Endothelial cell of umbilical vein (primary cell): ENCODE data around the gene THEM5. TPM values are rescaled to one million over a fixed set of nuclear protein-coding genes. Genes with fewer than 3 reads are reported as not detected.

Experiments used
- BruUV-seq: library from RNA; stranded (reverse); fragments of 400-500 nt; replicated peaks from 2 replicates; lab custom pipeline; 2021; lab: Mats Ljungman, UMichigan
- CTCF ChIA-PET: fragments of 300-600, 350-600 bp; sonication (Branson Sonifier 250); formaldehyde crosslinking; loops from one replicate; lab custom pipeline; 2021; ENCODE audit warnings: antibody characterized with exemption, inconsistent platforms; lab: Charles Lee
- POLR2A ChIA-PET: fragments of 300-600, 350-600 bp; sonication (Branson Sonifier 250); formaldehyde crosslinking; loops from one replicate; lab custom pipeline; 2021; ENCODE audit warnings: antibody characterized with exemption, inconsistent platforms; lab: Charles Lee
- DNase-seq: peaks from one replicate; pipeline ENCODE4 v3.0.0-alpha.2; 2011; ENCODE audit warnings: low read depth, low spot score
- FAIRE-seq: peaks from 2 replicates; lab custom pipeline; 2011; peaks lifted over from hg19 to GRCh38; lab: Jason Lieb, UNC
- H2AFZ ChIP-seq: 2 replicates; pipeline ENCODE4 v1.6.0; 2012; ENCODE audit warnings: low read depth, low read length, control low read depth, inconsistent platforms
- H3K27ac ChIP-seq: 2 replicates; pipeline ENCODE4 v1.5.1; 2011; ENCODE audit warnings: low read depth, mild to moderate bottlenecking, control low read depth, low read length, moderate library complexity; ENCODE audit not compliant: insufficient read depth
- H3K27me3 ChIP-seq, 2 experiments: 2 replicates each; pipeline versions ENCODE4 v1.6.0 to v1.6.1; 2011; ENCODE audit warnings: low read length in 2 of 2, mixed read lengths in 1 of 2; ENCODE audit not compliant: control insufficient read depth in 2 of 2, insufficient read depth in 2 of 2
- H3K36me3 ChIP-seq, 2 experiments: 2 replicates in 1 of 2; 3 replicates in 1 of 2; pipeline ENCODE4 v1.5.1; 2011; ENCODE audit warnings: low read length in 2 of 2, mild to moderate bottlenecking in 1 of 2, moderate library complexity in 1 of 2; ENCODE audit not compliant: control insufficient read depth in 2 of 2, insufficient read depth in 2 of 2; ENCODE audit errors: extremely low read depth in 1 of 2
- H3K4me1 ChIP-seq: 3 replicates; pipeline ENCODE4 v1.5.1; 2011; ENCODE audit warnings: mild to moderate bottlenecking, low read length; ENCODE audit not compliant: control insufficient read depth, insufficient read depth; ENCODE audit errors: extremely low read depth
- H3K4me2 ChIP-seq: 2 replicates; pipeline ENCODE4 v1.6.1; 2011; ENCODE audit warnings: low read length, control low read depth, mixed read lengths; ENCODE audit not compliant: insufficient read depth
- H3K4me3 ChIP-seq, 3 experiments: fragments of 200-600 bp in 1 of 3; sonication (generic), shearing (Covaris generic) in 1 of 3; replicated peaks in 1 of 3; 2 replicates each; pipeline ENCODE4 v1.5.1; 2011 to 2016; ENCODE audit warnings: control low read depth in 3 of 3, low read length in 3 of 3, mild to moderate bottlenecking in 2 of 3, inconsistent platforms in 1 of 3, low read depth in 1 of 3, moderate library complexity in 1 of 3; ENCODE audit not compliant: insufficient read depth in 1 of 3
- H3K79me2 ChIP-seq: 2 replicates; pipeline ENCODE4 v1.6.0; 2012; ENCODE audit warnings: low read length, inconsistent platforms; ENCODE audit not compliant: control insufficient read depth, insufficient read depth
- H3K9ac ChIP-seq: replicated peaks from 2 replicates; pipeline ENCODE3; 2011; ENCODE audit warnings: low read length, control low read depth; ENCODE audit not compliant: insufficient read depth; ENCODE audit errors: extremely low read depth
- H3K9me1 ChIP-seq: replicated peaks from 3 replicates; pipeline ENCODE4 v1.6.0; 2011; ENCODE audit warnings: mild to moderate bottlenecking, low read length; ENCODE audit not compliant: control insufficient read depth, insufficient read depth; ENCODE audit errors: extremely low read depth
- H3K9me3 ChIP-seq: replicated peaks from 2 replicates; pipeline ENCODE4 v1.5.1; 2012; ENCODE audit warnings: low read length, inconsistent platforms; ENCODE audit not compliant: control insufficient read depth, insufficient read depth
- H4K20me1 ChIP-seq: replicated peaks from 2 replicates; pipeline ENCODE3; 2011; ENCODE audit warnings: mild to moderate bottlenecking, low read length; ENCODE audit not compliant: control insufficient read depth, insufficient read depth; ENCODE audit errors: extremely low read depth
- EZH2 ChIP-seq: IDR thresholded peaks from 2 replicates; pipeline ENCODE4 v1.6.1; 2012; ENCODE audit warnings: borderline replicate concordance, low read depth, mild to moderate bottlenecking, moderate library complexity, low read length, inconsistent platforms; ENCODE audit not compliant: severe bottlenecking
- FOS ChIP-seq: IDR thresholded peaks from 2 replicates; pipeline ENCODE4 v1.6.1; 2011; ENCODE audit warnings: mild to moderate bottlenecking, low read length, moderate library complexity, borderline replicate concordance; ENCODE audit not compliant: insufficient read depth
- GATA2 ChIP-seq: IDR thresholded peaks from 2 replicates; pipeline ENCODE4 v1.7.0; 2011; ENCODE audit warnings: low read depth, mild to moderate bottlenecking, moderate library complexity, mixed read lengths, low read length; ENCODE audit not compliant: insufficient read length, insufficient read depth
- JUN ChIP-seq: IDR thresholded peaks from 2 replicates; pipeline ENCODE4 v1.6.1; 2011; ENCODE audit warnings: borderline replicate concordance, low read depth; ENCODE audit not compliant: insufficient read length, insufficient read depth
- MYC ChIP-seq: IDR thresholded peaks from one replicate; pipeline ENCODE4 v1.6.1; 2011; ENCODE audit warnings: mild to moderate bottlenecking, low read depth, low read length
- POLR2A ChIP-seq: IDR thresholded peaks from 2 replicates; pipeline ENCODE4 v1.6.1; 2012; ENCODE audit warnings: low read depth, mild to moderate bottlenecking, control low read depth, low read length
- POLR2AphosphoS5 ChIP-seq: IDR thresholded peaks from 2 replicates; pipeline ENCODE4 v1.6.1; 2012; ENCODE audit warnings: low read depth, mild to moderate bottlenecking, control low read depth, low read length, moderate library complexity; ENCODE audit not compliant: insufficient read depth
- dilution Hi-C: fragments of 300-500 bp; cut with MboI; formaldehyde crosslinking; loops from one replicate; pipeline ENCODE4 v1.15.0; 2019; ENCODE audit warnings: low sequenced_read_pairs; ENCODE audit not compliant: extremely low pct_ligation_motif_present
- intact Hi-C: fragments of 100-400 bp; cut with micrococcal nuclease; formaldehyde crosslinking; loops from one replicate; pipeline ENCODE4 v1.10.0; 2022
- polyA plus RNA-seq, 4 experiments: library from polyadenylated mRNA; depleted of rRNA in 3 of 4; stranded (reverse) in 3 of 4; unstranded in 1 of 4; fragments of >200 nt; gene quantifications; 2 replicates each; pipeline versions ENCODE4 v1.2.1 to v1.2.3, GENCODE V29; 2011 to 2012; ENCODE audit warnings: missing spikeins in 1 of 4
- total RNA-seq: library from RNA; stranded (reverse); gene quantifications from 2 replicates; pipeline ENCODE4 v1.2.3, GENCODE V29; 2021
- TF ChIP-seq, protein P1 (sequence below), 2 donors: IDR thresholded peaks; 1 replicate in 1 of 2; 2 replicates in 1 of 2; pipeline ENCODE4 v1.5.1; 2011; ENCODE audit warnings: low read length in 2 of 2, mild to moderate bottlenecking in 2 of 2, moderate library complexity in 2 of 2, control low read depth in 1 of 2, inconsistent platforms in 1 of 2, low read depth in 1 of 2; ENCODE audit not compliant: insufficient read depth in 1 of 2; ENCODE audit errors: extremely low read depth in 1 of 2
- TF ChIP-seq, protein P2 (sequence below): IDR thresholded peaks from 2 replicates; pipeline ENCODE4 v1.6.1; 2011; ENCODE audit not compliant: insufficient read depth, insufficient read length

Gene THEM5
- total and polyA plus RNA-seq, 2 donors (not counting 3 experiments of a cell fraction or from before 2014, with no cell fraction given): not detected

GRCh38 chr1:151868486-151868885 is 15.0 kb upstream of the THEM5 start:
- no TSS peak for BruUV-seq

More at GRCh38 chr1:151868486-151868885, 15.0 kb upstream of the THEM5 start:
- Histone ChIP-seq H3K9me3 (no peaks in the 10 kb centered on the region), H2AFZ (peak overlapping the region; percentile 59), H3K9me1 (no peaks in the 10 kb centered on the region), H3K4me2 (peak overlapping the region; percentile 30), H3K27ac (peak overlapping the region; percentile 36), H3K4me1 (peaks cover 16% of the 10 kb centered on the region), H3K9ac (no peak overlapping the region), H3K79me2 (no peaks in the 10 kb centered on the region), H3K27me3 (no peaks in the 10 kb centered on the region), H3K4me3 (no peak overlapping the region), H3K36me3 (no peaks in the 10 kb centered on the region), H4K20me1 (no peaks in the 10 kb centered on the region)
- POLR2A ChIA-PET: no interaction called here
- CTCF ChIA-PET: interaction anchor here (0.8 kb wide), 1 partner anchor 10 kb away, joined by 3 read pairs; no protein-coding TSS in a partner anchor
- dilution Hi-C loops: no loop called here
- FAIRE-seq: no peak
- intact Hi-C loops: loop anchor here (2.0 kb wide), 1 partner anchor 20 kb away; no protein-coding TSS in a partner anchor
- DNase-seq: peak; percentile 63
- TF ChIP-seq, protein P1, sequence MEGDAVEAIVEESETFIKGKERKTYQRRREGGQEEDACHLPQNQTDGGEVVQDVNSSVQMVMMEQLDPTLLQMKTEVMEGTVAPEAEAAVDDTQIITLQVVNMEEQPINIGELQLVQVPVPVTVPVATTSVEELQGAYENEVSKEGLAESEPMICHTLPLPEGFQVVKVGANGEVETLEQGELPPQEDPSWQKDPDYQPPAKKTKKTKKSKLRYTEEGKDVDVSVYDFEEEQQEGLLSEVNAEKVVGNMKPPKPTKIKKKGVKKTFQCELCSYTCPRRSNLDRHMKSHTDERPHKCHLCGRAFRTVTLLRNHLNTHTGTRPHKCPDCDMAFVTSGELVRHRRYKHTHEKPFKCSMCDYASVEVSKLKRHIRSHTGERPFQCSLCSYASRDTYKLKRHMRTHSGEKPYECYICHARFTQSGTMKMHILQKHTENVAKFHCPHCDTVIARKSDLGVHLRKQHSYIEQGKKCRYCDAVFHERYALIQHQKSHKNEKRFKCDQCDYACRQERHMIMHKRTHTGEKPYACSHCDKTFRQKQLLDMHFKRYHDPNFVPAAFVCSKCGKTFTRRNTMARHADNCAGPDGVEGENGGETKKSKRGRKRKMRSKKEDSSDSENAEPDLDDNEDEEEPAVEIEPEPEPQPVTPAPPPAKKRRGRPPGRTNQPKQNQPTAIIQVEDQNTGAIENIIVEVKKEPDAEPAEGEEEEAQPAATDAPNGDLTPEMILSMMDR (IDR thresholded peaks at IDR 0.05; ENCODE audit: extremely low read depth in 1 of 2, insufficient read depth in 1 of 2, low read depth in 1 of 2, low read length in 2 of 2): no peak
- no peak for TF ChIP-seq MYC
- TF ChIP-seq EZH2: no peak
- TF ChIP-seq GATA2: no peak
- TF ChIP-seq FOS: no peak
- no peak for TF ChIP-seq JUN
- no peak for TF ChIP-seq POLR2A
- no peak for TF ChIP-seq POLR2AphosphoS5
- TF ChIP-seq, protein P2, sequence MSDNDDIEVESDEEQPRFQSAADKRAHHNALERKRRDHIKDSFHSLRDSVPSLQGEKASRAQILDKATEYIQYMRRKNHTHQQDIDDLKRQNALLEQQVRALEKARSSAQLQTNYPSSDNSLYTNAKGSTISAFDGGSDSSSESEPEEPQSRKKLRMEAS: no peak
